OCI-LY1 (cell line): ENCODE data around the gene TNS1.

Experiments
- CTCF ChIP-seq: fragments of 200-600 bp; sonication (generic), shearing (Covaris generic); IDR thresholded peaks from 2 replicates; pipeline ENCODE4 v1.5.1; 2017; ENCODE audit warnings: mild to moderate bottlenecking, antibody characterized with exemption, low read length, moderate library complexity, mixed read lengths
- EZH2 ChIP-seq: fragments of 200-600 bp; sonication (generic), shearing (Covaris generic); IDR thresholded peaks from 2 replicates; pipeline ENCODE4 v1.8.0; 2017; ENCODE audit warnings: borderline replicate concordance, mixed run types, mild to moderate bottlenecking, antibody characterized with exemption, low read length, moderate library complexity, mixed read lengths

- TF ChIP-seq CTCF = no peak
- no peak for TF ChIP-seq EZH2
Observed at GRCh38 chr2:217949447-217949846, 53.3 kb downstream of the TNS1 start.
